IMR-90 (cell line): Measurements from ENCODE around the gene TMEM63A. TPM values are rescaled to one million over a fixed set of nuclear protein-coding genes. Genes with fewer than 3 reads are reported as not detected.

Experiments used
- ATAC-seq: fragments of 200-7000 bp; cut with Tn5 transposase; 2 replicates; pipeline ENCODE4 v1.9.1; 2020; ENCODE audit warnings: low read depth, mild to moderate bottlenecking, moderate library complexity
- BruUV-seq: library from RNA; stranded (reverse); fragments of 400-500 nt; replicated peaks from 2 replicates; lab custom pipeline; 2021; lab: Mats Ljungman, UMichigan
- CTCF ChIA-PET: fragments of 300-600 bp; formaldehyde crosslinking; extraction: SDS; loops from one replicate; lab custom pipeline; 2021; ENCODE audit warnings: antibody characterized with exemption; lab: Yijun Ruan, JAX
- POLR2A ChIA-PET: fragments of 300-600 bp; sonication (Branson Sonifier 250); formaldehyde crosslinking; loops from one replicate; lab custom pipeline; 2022; ENCODE audit warnings: antibody characterized with exemption; ENCODE audit not compliant: unreplicated experiment; lab: Charles Lee
- DNase-seq: peaks from one replicate; pipeline ENCODE4 v3.0.0; 2013
- H2AFZ ChIP-seq: replicated peaks from 2 replicates; pipeline ENCODE3; 2013; ENCODE audit warnings: low read length, mild to moderate bottlenecking; ENCODE audit not compliant: poor library complexity
- H2AK5ac ChIP-seq: 2 replicates; pipeline ENCODE4 v1.6.1; 2013; ENCODE audit warnings: low read depth, low read length, inconsistent platforms
- H2AK9ac ChIP-seq: replicated peaks from 2 replicates; pipeline ENCODE3; 2013; ENCODE audit warnings: mild to moderate bottlenecking, low read depth, low read length, moderate library complexity; ENCODE audit not compliant: poor library complexity
- H2BK120ac ChIP-seq: 2 replicates; pipeline ENCODE4 v1.6.1; 2013; ENCODE audit warnings: low read depth, low read length, inconsistent platforms
- H2BK15ac ChIP-seq: 3 replicates; pipeline ENCODE4 v1.6.1; 2013; ENCODE audit warnings: low read depth, low read length, inconsistent platforms
- H2BK20ac ChIP-seq: 2 replicates; pipeline ENCODE4 v1.6.1; 2013; ENCODE audit warnings: low read depth, mild to moderate bottlenecking, inconsistent platforms, low read length, moderate library complexity
- H2BK5ac ChIP-seq: 2 replicates; pipeline ENCODE4 v1.6.1; 2013; ENCODE audit warnings: mild to moderate bottlenecking, low read depth, low read length, inconsistent platforms; ENCODE audit not compliant: poor library complexity, severe bottlenecking
- H3K14ac ChIP-seq: replicated peaks from 2 replicates; pipeline ENCODE4 v1.6.1; 2013; ENCODE audit warnings: low read depth, low read length, inconsistent platforms
- H3K18ac ChIP-seq: 2 replicates; pipeline ENCODE4 v1.6.1; 2013; ENCODE audit warnings: low read depth, low read length, control low read depth
- H3K23ac ChIP-seq: 2 replicates; pipeline ENCODE4 v1.6.1; 2013; ENCODE audit warnings: low read depth, low read length, inconsistent platforms
- H3K27ac ChIP-seq: 2 replicates; pipeline ENCODE4 v1.5.1; 2013; ENCODE audit warnings: mild to moderate bottlenecking, control low read depth, low read length; ENCODE audit not compliant: insufficient read depth
- H3K27me3 ChIP-seq: 2 replicates; pipeline ENCODE4 v1.6.1; 2013; ENCODE audit warnings: low read length; ENCODE audit not compliant: control insufficient read depth, insufficient read depth
- H3K36me3 ChIP-seq: 2 replicates; pipeline ENCODE4 v1.6.1; 2013; ENCODE audit warnings: low read length, mixed read lengths; ENCODE audit not compliant: control insufficient read depth, insufficient read depth
- H3K4ac ChIP-seq: 2 replicates; pipeline ENCODE4 v1.6.1; 2013; ENCODE audit warnings: low read depth, low read length, inconsistent platforms
- H3K4me1 ChIP-seq: 2 replicates; pipeline ENCODE4 v1.6.1; 2013; ENCODE audit warnings: low read length, mixed read lengths; ENCODE audit not compliant: control insufficient read depth, insufficient read depth
- H3K4me2 ChIP-seq: 2 replicates; pipeline ENCODE4 v1.6.1; 2013; ENCODE audit warnings: low read depth, mild to moderate bottlenecking, control low read depth, low read length, moderate library complexity
- H3K4me3 ChIP-seq: 2 replicates; pipeline ENCODE4 v1.5.1; 2013; ENCODE audit warnings: low read depth, mild to moderate bottlenecking, control low read depth, low read length, moderate library complexity; ENCODE audit not compliant: insufficient read depth
- H3K56ac ChIP-seq: 2 replicates; pipeline ENCODE4 v1.6.1; 2013; ENCODE audit warnings: low read length, inconsistent platforms; ENCODE audit not compliant: insufficient read depth; ENCODE audit errors: extremely low read depth
- H3K79me1 ChIP-seq, 2 experiments: 2 replicates each; pipeline ENCODE4 v1.6.1; 2013; ENCODE audit warnings: low read length in 2 of 2, inconsistent platforms in 1 of 2, low read depth in 1 of 2
- H3K9ac ChIP-seq: 2 replicates; pipeline ENCODE4 v1.6.1; 2013; ENCODE audit warnings: low read depth, low read length, control low read depth
- H3K9me1 ChIP-seq: 2 replicates; pipeline ENCODE4 v1.6.1; 2013; ENCODE audit warnings: low read length, inconsistent platforms; ENCODE audit not compliant: insufficient read depth
- H3K9me3 ChIP-seq: 2 replicates; pipeline ENCODE4 v1.6.1; 2013; ENCODE audit warnings: low read length; ENCODE audit not compliant: control insufficient read depth, insufficient read depth
- H4K20me1 ChIP-seq: 2 replicates; pipeline ENCODE4 v1.6.1; 2013; ENCODE audit warnings: low read length, inconsistent platforms; ENCODE audit not compliant: insufficient read depth
- H4K5ac ChIP-seq: 2 replicates; pipeline ENCODE4 v1.6.1; 2013; ENCODE audit warnings: mild to moderate bottlenecking, low read depth, low read length, control low read depth
- H4K8ac ChIP-seq, 2 experiments: 2 replicates each; pipeline ENCODE4 v1.6.1; 2013; ENCODE audit warnings: low read depth in 2 of 2, low read length in 2 of 2, control low read depth in 1 of 2, inconsistent platforms in 1 of 2
- H4K91ac ChIP-seq: 2 replicates; pipeline ENCODE4 v1.6.1; 2013; ENCODE audit warnings: low read depth, low read length, inconsistent platforms; ENCODE audit not compliant: insufficient read depth
- BHLHE40 ChIP-seq: fragments of 150-350 bp; IDR thresholded peaks from 2 replicates; pipeline ENCODE4 v1.6.1; 2016; ENCODE audit warnings: mild to moderate bottlenecking, low read depth, low read length
- CEBPB ChIP-seq: IDR thresholded peaks from 2 replicates; pipeline ENCODE4 v1.6.1; 2012; ENCODE audit warnings: low read depth, low read length, improper control_type of control experiment
- CHD1 ChIP-seq: IDR thresholded peaks from 2 replicates; pipeline ENCODE4 v1.6.1; 2012; ENCODE audit warnings: low read depth, low read length, improper control_type of control experiment
- FOS ChIP-seq: fragments of 150-350 bp; IDR thresholded peaks from 2 replicates; pipeline ENCODE4 v1.6.1; 2016; ENCODE audit warnings: low read depth, low read length
- MAFK ChIP-seq: IDR thresholded peaks from 2 replicates; pipeline ENCODE4 v1.6.1; 2012; ENCODE audit warnings: low read depth, low read length, improper control_type of control experiment
- MAZ ChIP-seq: IDR thresholded peaks from 2 replicates; pipeline ENCODE4 v1.6.1; 2012; ENCODE audit warnings: low read depth, mild to moderate bottlenecking, low read length, improper control_type of control experiment, moderate library complexity, borderline replicate concordance
- MXI1 ChIP-seq: IDR thresholded peaks from 2 replicates; pipeline ENCODE4 v1.6.1; 2012; ENCODE audit warnings: low read depth, mild to moderate bottlenecking, low read length, moderate library complexity, borderline replicate concordance
- NFE2L2 ChIP-seq: fragments of 150-350 bp; IDR thresholded peaks from 2 replicates; pipeline ENCODE4 v1.6.1; 2016; ENCODE audit warnings: low read depth, mild to moderate bottlenecking, low read length
- POLR2A ChIP-seq: IDR thresholded peaks from 2 replicates; pipeline ENCODE4 v1.6.1; 2012; ENCODE audit warnings: mild to moderate bottlenecking, low read depth, low read length
- RAD21 ChIP-seq: IDR thresholded peaks from 2 replicates; pipeline ENCODE4 v1.6.1; 2012; ENCODE audit warnings: low read length, improper control_type of control experiment
- RCOR1 ChIP-seq: IDR thresholded peaks from 2 replicates; pipeline ENCODE4 v1.6.1; 2012; ENCODE audit warnings: mild to moderate bottlenecking, low read length, improper control_type of control experiment; ENCODE audit not compliant: insufficient replicate concordance
- RFX5 ChIP-seq: IDR thresholded peaks from 2 replicates; pipeline ENCODE4 v1.8.0; 2012; ENCODE audit warnings: low read depth, mild to moderate bottlenecking, low read length, moderate library complexity
- SMC3 ChIP-seq: fragments of 150-350 bp; IDR thresholded peaks from 2 replicates; pipeline ENCODE4 v1.6.1; 2016; ENCODE audit warnings: low read depth, mild to moderate bottlenecking, antibody characterized with exemption, low read length, moderate library complexity
- WGBS, 2 experiments: methylation state at CpG; one replicate each; pipeline versions ENCODE4 v1.1.5 to v1.1.7; 2013; ENCODE audit warnings: missing lambda C conversion rate in 2 of 2; ENCODE audit not compliant: insufficient read length in 1 of 2; ENCODE audit errors: extremely low coverage in 2 of 2; 5-methylcytosine and 5-hydroxymethylcytosine counted together
- dilution Hi-C: fragments of 300-500 bp; cut with HindIII; formaldehyde crosslinking; loops from one replicate; pipeline ENCODE4 v1.14.3; 2018; ENCODE audit warnings: low sequenced_read_pairs; ENCODE audit not compliant: unreplicated experiment
- in situ Hi-C: fragments of 300-500 bp; cut with MboI; formaldehyde crosslinking; loops from 3 replicates; pipeline ENCODE4 v1.14.3; 2019; ENCODE audit warnings: low sequenced_read_pairs, inconsistent platforms, mixed read lengths
- intact Hi-C: fragments of 100-400 bp; cut with micrococcal nuclease; formaldehyde crosslinking; loops from 2 replicates; pipeline ENCODE4 v1.10.0; 2022
- polyA plus RNA-seq, 3 experiments: library from polyadenylated mRNA; depleted of rRNA; stranded (reverse); fragments of >200 nt; gene quantifications; 2 replicates each; pipeline ENCODE4 v1.2.3, GENCODE V29; 2012; ENCODE audit warnings: low replicate concordance in 1 of 3
- total RNA-seq: library from RNA; depleted of rRNA; stranded (reverse); fragments of >200 nt; gene quantifications from 2 replicates; pipeline ENCODE4 v1.2.3, GENCODE V29; 2012
- TF ChIP-seq, protein P1 (sequence below): fragments of 150-350 bp; IDR thresholded peaks from 2 replicates; pipeline ENCODE4 v1.6.1; 2016; ENCODE audit warnings: low read depth, mild to moderate bottlenecking, low read length, moderate library complexity, borderline replicate concordance
- TF ChIP-seq, protein P2 (sequence below): fragments of 150-350 bp; IDR thresholded peaks from 2 replicates; pipeline ENCODE4 v1.6.1; 2017; ENCODE audit warnings: mild to moderate bottlenecking, antibody characterized with exemption, low read length, low read depth
- TF ChIP-seq, protein P3 (sequence below): conservative IDR thresholded peaks from 2 replicates; pipeline ENCODE4 v1.5.1; 2012; ENCODE audit warnings: mild to moderate bottlenecking, low read depth, low read length, improper control_type of control experiment

Gene TMEM63A
- total and polyA plus RNA-seq, 2 of the 4 experiments (the other 2 are of a cell fraction) = 4.7 to 23.3 TPM

DNA sequence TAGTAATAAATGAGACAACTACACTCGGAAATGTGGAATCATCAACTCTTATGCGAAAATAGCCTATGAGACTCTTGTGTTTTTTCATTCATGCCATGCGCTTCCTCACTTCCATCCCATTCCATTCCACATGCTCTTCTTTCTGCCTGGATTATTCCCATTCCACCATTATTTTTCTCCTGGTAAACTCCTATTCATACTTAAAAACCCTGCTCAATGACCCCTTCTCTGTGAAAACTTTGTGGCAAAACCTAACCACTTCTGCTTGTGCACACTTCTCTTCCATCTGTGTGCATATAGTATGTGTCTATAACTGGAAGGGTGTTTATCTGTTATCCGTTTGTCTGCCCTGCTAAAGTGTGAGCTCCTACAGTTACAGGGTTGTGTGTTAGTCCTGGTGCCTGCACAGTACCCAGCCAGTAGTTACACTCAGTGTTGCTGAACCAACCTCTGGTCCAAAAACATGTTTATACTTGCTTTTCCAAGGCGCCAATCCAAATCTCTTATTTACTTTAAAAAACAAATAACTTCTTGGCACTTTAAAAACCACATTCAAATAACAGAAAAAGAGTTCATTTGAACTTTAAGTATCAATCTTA is 61.6 kb downstream of the TMEM63A start:
- H2BK5ac ChIP-seq = no peak overlapping the region
- H3K27ac ChIP-seq = no peak overlapping the region
- H3K18ac ChIP-seq = no peak overlapping the region
- peaks cover 18% of the 10 kb centered on the region for H3K4me1 ChIP-seq
- H3K27me3 ChIP-seq = no peaks in the 10 kb centered on the region
- H4K8ac ChIP-seq = no peak overlapping the region
- in situ Hi-C loops (no loop called here), intact Hi-C loops (no loop called here), dilution Hi-C loops (no loop called here)
- TF ChIP-seq CEBPB (no peak), RCOR1 (no peak), FOS (no peak), NFE2L2 (no peak), MAFK (no peak), MXI1 (no peak), RFX5 (no peak), RAD21 (no peak), BHLHE40 (no peak), SMC3 (no peak), MAZ (no peak), POLR2A (no peak), CHD1 (no peak)
- TF ChIP-seq, protein P1, sequence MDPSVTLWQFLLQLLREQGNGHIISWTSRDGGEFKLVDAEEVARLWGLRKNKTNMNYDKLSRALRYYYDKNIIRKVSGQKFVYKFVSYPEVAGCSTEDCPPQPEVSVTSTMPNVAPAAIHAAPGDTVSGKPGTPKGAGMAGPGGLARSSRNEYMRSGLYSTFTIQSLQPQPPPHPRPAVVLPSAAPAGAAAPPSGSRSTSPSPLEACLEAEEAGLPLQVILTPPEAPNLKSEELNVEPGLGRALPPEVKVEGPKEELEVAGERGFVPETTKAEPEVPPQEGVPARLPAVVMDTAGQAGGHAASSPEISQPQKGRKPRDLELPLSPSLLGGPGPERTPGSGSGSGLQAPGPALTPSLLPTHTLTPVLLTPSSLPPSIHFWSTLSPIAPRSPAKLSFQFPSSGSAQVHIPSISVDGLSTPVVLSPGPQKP = no peak
- TF ChIP-seq, protein P2, sequence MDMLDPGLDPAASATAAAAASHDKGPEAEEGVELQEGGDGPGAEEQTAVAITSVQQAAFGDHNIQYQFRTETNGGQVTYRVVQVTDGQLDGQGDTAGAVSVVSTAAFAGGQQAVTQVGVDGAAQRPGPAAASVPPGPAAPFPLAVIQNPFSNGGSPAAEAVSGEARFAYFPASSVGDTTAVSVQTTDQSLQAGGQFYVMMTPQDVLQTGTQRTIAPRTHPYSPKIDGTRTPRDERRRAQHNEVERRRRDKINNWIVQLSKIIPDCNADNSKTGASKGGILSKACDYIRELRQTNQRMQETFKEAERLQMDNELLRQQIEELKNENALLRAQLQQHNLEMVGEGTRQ = no peak
- TF ChIP-seq, protein P3, sequence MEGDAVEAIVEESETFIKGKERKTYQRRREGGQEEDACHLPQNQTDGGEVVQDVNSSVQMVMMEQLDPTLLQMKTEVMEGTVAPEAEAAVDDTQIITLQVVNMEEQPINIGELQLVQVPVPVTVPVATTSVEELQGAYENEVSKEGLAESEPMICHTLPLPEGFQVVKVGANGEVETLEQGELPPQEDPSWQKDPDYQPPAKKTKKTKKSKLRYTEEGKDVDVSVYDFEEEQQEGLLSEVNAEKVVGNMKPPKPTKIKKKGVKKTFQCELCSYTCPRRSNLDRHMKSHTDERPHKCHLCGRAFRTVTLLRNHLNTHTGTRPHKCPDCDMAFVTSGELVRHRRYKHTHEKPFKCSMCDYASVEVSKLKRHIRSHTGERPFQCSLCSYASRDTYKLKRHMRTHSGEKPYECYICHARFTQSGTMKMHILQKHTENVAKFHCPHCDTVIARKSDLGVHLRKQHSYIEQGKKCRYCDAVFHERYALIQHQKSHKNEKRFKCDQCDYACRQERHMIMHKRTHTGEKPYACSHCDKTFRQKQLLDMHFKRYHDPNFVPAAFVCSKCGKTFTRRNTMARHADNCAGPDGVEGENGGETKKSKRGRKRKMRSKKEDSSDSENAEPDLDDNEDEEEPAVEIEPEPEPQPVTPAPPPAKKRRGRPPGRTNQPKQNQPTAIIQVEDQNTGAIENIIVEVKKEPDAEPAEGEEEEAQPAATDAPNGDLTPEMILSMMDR = no peak
- no peak overlapping the region for H2BK120ac ChIP-seq
- ChIA-PET CTCF (no interaction called here), POLR2A (no interaction called here)
- no peak overlapping the region for H2BK20ac ChIP-seq
- no TSS peak for BruUV-seq
- DNase-seq (no peak), ATAC-seq (no peak)
- H4K20me1 ChIP-seq = no peaks in the 10 kb centered on the region; the same call in 1 of the 2 replicates
- H3K9ac ChIP-seq = no peak overlapping the region
- H4K5ac ChIP-seq = no peak overlapping the region
- H2AFZ ChIP-seq = peak overlapping the region; percentile 29
- H3K4me2 ChIP-seq = no peak overlapping the region
- no peak overlapping the region for H2AK9ac ChIP-seq
- no peak overlapping the region; the same call in 1 of the 2 replicates for H3K4ac ChIP-seq
- H3K56ac ChIP-seq = no peak overlapping the region
- peak overlapping the region; percentile 14; the same call in 1 of the 2 replicates for H3K23ac ChIP-seq
- H2BK15ac ChIP-seq = no peak overlapping the region
- H3K9me1 ChIP-seq = peaks cover 16% of the 10 kb centered on the region
- WGBS, 2 experiments = 94% methylated on average over 2 of the region's 5 CpGs; no CpG with 5 or more reads in 1 of the 2 experiments
- no peak overlapping the region for H2AK5ac ChIP-seq
- H3K4me3 ChIP-seq = no peak overlapping the region
- no peaks in the 10 kb centered on the region; the same call in 1 of the 2 replicates for H3K36me3 ChIP-seq
- no peaks in the 10 kb centered on the region for H3K9me3 ChIP-seq
- H3K79me1 ChIP-seq = peaks cover 12 to 24% of the 10 kb centered on the region in 2 experiments; a peak in 3 of 4 replicates
- no peak overlapping the region for H4K91ac ChIP-seq
- H3K14ac ChIP-seq = peak overlapping the region; percentile 27; the same call in 1 of the 2 replicates
